HG03064 (cell line): Measurements from ENCODE around the gene ATAD3B.
"Not testable (repeated sequence)": the region's sequence is repeated elsewhere in the genome, so short reads cannot be mapped to it uniquely, and the experiment has no call there.

Source experiments
- ATAC-seq: cut with Tn5 transposase; IDR thresholded peaks from one replicate; pipeline ENCODE4 v1.9.1; 2021; ENCODE audit warnings: low read depth; ENCODE audit not compliant: unreplicated experiment

The ATAD3B gene

DNA sequence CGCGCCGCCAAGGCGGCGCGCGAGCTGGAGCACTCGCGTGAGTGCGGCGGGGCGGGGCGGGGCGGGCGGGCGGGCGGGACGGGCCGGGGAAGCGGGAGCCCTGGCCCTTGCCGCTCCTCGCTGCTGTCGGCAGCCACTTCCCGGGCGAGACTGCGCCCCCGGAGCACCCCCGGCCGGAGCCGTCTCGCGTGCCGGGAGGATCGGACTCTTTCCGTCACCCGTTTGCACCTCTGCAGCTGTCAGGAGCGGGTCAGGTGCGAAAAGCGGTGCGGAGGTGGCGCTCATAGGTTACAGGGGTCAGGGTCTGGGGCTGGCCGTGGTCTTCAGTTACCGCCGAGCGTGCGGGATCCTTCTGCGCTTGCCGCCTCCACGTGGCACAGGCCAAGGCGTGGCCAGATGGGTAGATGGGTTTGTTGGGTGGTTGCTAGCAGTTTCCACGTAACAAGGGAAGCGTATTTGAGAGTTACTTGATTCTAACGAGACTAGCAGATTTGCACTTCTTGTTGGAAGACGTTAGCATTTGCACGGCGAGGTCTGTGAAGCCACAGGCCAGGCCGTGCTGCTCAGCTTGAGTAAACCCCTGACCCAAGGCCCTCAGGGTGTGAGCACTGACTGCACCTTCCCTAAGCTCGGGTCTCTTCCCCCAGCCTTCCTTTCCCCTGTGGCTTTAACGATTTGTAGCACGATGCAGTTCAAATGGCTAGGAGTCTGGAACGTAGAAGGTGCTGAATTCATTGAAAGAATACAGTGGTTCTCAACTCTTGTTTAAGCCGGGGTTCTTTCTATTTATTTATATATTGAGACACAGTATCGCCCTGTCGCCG, 700 bp downstream of the ATAD3B start:
- not testable (repeated sequence) for ATAC-seq

DNA sequence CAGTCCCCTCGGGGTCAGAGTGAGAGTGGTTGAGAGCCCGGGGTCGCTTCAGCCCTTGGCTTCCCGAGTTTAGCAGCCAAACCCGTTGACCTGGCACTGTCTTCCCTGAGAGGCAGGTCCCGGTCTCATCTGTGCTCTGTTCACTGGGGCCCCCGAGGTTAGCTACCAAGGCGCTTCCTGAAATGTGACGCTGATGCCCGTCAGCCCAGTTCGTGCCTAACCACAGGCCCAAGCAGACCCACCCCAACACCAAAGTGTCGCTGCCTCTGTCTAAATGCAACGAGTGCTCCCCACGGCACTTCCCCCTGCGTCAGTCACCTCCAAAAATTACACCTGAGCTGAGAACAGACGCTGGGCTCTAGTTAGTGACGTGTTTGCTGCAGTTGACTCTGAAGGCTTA, 4.4 kb downstream of the ATAD3B start:
- ATAC-seq, result not testable (repeated sequence)

DNA sequence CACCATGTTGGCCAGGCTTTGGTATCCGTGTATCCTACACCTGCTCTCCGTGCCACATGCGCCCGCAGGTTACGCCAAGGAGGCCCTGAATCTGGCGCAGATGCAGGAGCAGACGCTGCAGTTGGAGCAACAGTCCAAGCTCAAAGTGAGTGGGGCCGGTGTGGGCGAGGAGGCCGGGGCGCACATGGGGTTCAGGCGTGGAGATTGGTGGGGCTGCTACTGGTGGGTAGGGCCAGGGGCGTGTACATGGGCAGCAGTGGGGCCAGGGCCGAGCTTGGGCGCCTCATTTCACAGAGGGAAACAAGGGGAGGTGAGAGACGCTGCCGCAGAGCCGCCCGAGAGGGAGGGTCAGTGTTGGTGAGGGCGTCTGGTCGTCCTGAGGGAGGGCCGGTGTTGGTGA, 5.6 kb downstream of the ATAD3B start:
- ATAC-seq, result no peak

- no peak for ATAC-seq
These were observed 8.3 kb downstream of the ATAD3B start for GRCh38 chr1:1479547-1480487.

GRCh38 chr1:1480488-1480867, 8.9 kb downstream of the ATAD3B start:
- not testable (repeated sequence) for ATAC-seq

- not testable (repeated sequence) for ATAC-seq
These were observed 10.2 kb downstream of the ATAD3B start for GRCh38 chr1:1481811-1482210.

DNA sequence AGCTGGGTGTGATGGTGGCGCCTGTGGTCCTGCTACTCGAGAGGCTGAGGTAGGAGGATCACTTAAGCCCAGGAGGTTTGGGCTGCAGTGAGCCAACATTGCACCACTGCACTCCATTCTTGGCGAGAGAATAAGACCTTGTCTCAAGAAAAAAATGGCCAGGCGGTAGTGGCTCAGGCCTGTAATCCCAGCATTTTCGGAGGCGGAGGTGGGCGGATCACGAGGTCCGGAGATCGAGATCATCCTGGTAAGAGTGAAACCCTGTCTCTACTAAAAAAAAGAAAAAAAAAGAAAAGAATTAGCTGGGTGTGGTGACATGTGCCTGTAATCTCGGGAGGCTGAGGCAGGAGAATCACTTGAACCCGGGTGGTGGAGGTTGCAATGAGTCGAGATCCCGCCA, 11.3 kb downstream of the ATAD3B start:
- ATAC-seq, result no peak

DNA sequence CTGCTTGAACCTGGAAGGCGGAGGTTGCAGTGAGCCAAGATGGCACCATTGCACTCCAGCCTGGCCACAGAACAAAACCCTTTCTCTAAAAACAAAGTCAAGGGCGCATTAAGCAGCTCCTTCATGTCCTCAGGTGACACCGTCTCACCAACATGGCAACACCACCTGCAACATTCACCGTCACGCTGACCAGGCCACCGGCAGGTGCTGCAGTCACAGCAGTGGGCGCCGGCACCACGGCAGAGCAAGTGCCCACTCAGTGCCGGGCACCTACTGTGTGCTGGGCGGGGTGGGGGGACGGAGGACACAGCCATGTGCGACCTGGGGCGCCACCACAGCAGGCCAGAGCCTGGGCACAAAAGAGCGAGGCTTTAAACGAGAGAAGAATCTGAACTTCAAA, 12.1 kb downstream of the ATAD3B start:
- ATAC-seq, result no peak

- ATAC-seq, result not testable (repeated sequence)
These were observed 13.6 kb downstream of the ATAD3B start for GRCh38 chr1:1484976-1485750.

DNA sequence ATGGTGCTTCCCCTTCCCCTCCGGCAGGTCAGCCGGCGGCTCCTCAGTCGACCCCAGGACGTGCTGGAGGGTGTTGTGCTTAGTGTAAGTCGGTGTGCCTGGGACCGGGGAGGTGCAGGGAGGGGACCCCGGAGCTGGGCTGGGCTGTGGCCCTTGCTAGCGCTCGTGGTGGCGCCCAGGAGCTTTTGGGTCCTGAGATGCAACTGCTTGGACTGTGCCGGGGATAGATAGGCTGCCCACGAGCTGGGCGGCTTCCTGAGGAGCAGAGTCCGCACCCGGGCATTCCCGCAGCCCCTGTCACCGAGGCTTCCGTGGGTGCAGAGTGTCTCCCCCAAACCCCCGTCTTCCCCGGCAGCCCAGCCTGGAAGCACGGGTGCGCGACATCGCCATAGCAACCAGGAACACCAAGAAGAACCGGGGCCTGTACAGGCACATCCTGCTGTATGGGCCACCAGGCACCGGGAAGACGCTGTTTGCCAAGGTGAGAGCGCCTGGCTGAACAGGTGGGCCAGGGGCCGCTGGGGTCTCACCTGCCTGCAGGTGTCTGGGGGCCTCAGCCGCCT, 14.3 kb downstream of the ATAD3B start:
- ATAC-seq, result not testable (repeated sequence)

DNA sequence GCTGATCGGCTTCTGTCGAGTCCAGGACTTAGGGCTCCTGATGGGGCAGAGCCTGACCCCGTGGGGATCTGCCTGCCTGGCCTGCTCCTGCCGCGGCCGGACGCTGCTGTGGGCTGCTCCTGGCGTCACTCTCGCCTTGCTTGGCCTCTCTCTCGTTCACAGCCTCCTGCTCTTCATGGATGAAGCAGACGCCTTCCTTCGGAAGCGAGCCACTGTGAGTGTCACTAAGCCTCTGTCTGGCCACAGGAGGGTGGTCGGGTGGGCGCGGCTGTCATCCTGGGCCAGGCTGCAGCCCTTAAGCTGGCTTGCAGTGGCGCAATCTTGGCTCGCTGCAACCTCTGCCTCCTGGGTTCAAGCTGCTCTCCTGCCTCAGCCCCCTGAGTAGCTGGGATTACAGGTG, 16.1 kb downstream of the ATAD3B start:
- no peak for ATAC-seq

DNA sequence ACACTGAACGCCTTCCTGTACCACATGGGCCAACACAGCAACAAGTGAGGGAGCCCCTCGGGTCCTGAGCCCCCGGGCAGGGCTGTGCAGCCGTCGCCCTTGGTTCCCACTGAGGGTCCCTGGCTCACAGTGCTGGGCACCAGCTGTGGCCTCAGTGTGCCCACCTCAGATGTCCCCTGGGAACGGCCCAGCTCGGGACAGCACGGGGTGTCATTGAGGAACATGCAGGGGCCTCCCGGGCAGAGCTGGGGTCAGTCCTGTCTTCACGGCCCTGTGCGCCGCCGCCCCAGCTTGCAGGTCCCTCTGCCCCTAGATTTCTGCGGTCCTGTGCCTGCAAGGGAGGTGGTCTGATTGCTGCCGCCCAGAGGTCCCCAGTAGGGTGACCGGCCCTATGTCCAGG, 17.7 kb downstream of the ATAD3B start:
- ATAC-seq, result no peak

- no peak for ATAC-seq
These were observed 18.3 kb downstream of the ATAD3B start for GRCh38 chr1:1489861-1490260.

GRCh38 chr1:1490633-1491230, 19.2 kb downstream of the ATAD3B start:
- ATAC-seq, result no peak

GRCh38 chr1:1491601-1492000, 20.0 kb downstream of the ATAD3B start:
- no peak for ATAC-seq

DNA sequence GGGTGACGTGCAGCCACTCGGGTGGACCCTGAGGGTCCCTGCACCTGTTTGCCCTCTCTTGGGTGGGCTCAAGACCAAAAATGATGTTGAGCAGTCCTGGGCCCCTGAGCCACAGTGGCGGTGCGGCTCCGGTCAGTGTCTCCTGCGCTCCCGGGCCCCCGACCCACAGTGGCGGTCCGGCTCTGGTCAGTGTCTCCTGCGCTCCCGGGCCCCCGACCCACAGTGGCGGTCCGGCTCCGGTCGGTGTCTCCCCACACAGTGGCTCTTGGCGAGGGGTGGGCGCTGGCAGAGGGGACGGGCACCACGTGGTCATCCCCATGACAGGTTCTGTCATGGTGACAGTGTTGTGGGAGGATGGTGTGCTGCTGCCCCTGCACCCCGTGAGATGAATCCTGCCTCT, 22.7 kb downstream of the ATAD3B start:
- ATAC-seq, result not testable (repeated sequence)

- ATAC-seq, result not testable (repeated sequence)
These were observed 24.0 kb downstream of the ATAD3B start for GRCh38 chr1:1495461-1495975.

DNA sequence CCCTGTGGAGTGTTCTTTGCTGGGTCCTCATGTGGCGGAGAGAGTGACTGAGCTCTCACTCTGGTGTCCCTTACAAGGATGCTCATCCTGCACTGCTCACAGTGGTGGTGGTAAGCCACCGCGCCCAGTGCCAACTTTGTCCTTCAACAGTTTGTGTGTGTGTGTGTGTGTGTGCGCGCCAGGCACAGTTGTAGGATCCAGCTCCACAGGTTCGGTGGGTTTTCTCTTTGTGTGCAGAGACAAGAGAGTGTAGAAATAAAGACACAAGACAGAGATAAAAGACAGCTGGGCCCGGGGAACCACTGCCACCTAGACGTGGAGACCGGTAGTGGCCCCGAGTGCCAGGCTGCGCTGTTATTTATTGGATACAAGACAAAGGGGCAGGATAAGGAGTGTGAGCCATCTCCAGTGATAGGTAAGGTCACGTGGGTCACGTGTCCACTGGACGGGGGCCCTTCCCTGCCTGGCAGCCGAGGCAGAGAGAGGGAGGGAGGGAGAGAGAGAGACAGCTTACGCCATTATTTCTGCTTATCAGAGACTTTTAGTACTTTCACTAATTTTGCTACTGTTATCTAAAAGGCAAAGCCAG, 33.3 kb downstream of the ATAD3B start:
- ATAC-seq, result not testable (repeated sequence)

DNA sequence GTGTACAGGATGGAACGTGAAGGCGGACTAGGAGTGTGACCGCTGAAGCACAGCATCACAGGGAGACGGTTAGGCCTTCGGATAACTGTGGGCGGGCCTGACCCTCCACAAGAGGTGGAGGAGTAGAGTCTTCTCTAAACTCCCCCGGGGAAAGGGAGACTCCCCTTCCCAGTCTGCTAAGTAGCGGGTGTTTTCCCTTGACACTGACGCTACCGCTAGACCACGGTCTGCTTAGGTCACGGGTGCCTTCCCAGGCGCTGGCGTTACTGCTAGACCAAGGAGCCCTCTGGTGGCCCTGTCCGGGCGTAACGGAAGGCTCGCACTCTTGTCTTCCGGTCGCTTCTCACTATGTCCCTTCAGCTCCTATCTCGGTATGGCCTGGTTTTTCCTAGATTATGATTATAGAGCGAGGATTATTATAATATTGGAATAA, 33.8 kb downstream of the ATAD3B start:
- ATAC-seq, result not testable (repeated sequence)
